HG03432 (cell line): ENCODE measurements around the gene SLC12A9.
"Not testable (repeated sequence)": the region's sequence is repeated elsewhere in the genome, so short reads cannot be mapped to it uniquely, and the experiment has no call there.

Experiments
- ATAC-seq: cut with Tn5 transposase; IDR thresholded peaks from one replicate; pipeline ENCODE4 v1.9.1; 2021; ENCODE audit warnings: mild to moderate bottlenecking, moderate library complexity; ENCODE audit not compliant: unreplicated experiment

SLC12A9 gene, protein sequence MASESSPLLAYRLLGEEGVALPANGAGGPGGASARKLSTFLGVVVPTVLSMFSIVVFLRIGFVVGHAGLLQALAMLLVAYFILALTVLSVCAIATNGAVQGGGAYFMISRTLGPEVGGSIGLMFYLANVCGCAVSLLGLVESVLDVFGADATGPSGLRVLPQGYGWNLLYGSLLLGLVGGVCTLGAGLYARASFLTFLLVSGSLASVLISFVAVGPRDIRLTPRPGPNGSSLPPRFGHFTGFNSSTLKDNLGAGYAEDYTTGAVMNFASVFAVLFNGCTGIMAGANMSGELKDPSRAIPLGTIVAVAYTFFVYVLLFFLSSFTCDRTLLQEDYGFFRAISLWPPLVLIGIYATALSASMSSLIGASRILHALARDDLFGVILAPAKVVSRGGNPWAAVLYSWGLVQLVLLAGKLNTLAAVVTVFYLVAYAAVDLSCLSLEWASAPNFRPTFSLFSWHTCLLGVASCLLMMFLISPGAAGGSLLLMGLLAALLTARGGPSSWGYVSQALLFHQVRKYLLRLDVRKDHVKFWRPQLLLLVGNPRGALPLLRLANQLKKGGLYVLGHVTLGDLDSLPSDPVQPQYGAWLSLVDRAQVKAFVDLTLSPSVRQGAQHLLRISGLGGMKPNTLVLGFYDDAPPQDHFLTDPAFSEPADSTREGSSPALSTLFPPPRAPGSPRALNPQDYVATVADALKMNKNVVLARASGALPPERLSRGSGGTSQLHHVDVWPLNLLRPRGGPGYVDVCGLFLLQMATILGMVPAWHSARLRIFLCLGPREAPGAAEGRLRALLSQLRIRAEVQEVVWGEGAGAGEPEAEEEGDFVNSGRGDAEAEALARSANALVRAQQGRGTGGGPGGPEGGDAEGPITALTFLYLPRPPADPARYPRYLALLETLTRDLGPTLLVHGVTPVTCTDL

DNA sequence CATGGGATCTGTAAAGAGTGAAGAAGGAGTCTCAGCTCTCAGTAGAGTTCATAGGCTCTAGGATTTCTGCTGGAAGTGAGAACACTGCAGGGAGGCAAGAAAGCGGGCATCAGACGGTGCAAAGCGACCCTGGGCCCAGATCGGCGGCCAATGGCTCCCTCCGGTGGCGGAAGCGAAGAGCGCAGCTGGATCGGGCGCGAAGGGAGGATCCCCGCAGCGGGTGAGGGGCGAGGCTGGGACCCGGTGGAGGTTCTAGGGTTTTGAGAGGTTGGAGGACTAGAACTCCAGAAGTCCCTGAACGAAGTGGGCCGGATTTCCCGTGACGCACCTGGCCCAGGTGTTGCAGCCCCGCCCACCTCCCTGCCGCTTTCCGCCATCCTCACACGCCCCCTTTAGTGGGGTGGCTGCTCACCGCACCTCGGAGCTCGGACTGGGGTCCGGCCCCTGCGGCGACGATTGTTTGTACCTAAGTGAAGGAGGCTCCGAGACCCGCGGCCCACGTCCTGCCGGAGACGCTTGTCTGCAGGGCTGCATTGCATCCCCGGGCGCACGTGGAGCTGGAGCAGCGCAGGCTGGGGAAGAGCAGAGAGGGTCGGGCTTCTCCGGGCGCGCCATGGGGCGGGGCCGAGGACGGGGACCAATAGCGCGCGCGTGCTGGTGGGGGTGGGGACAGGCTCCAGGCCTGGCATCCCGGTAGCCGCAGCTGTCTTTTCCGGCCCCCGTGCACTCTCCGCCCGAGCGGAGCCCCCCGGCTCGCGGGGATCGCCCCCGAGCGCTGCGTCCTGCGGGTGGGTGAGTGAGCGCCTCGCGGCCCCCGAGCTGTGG, at the start of gene SLC12A9:
TSS of gene SLC12A9 (plus strand) at position 666 of the 825 bp plus-strand sequence. CDS start 1,485 bp downstream, outside the sequence.
- ATAC-seq = peak; percentile 91

DNA sequence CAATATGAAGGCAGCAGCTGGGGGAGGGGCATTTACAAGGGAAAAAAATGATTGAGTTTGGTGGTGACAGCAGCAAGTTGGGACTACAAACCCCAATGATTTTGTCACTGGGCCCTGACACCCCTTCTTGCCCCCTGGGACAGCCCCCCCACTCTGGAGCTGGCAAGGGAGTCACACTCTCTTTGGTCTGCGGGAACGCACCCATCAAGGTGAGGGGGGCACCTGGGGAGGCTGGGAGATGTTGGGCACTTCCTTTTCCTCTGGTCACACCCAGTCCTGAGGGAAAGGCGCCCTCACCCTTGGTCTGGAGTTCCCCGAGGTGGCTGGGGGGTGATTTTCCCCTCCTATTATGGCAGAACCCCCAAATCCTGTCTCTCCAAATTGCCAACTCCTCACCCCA, 49.6 kb upstream of the SLC12A9 start:
- ATAC-seq = no peak

DNA sequence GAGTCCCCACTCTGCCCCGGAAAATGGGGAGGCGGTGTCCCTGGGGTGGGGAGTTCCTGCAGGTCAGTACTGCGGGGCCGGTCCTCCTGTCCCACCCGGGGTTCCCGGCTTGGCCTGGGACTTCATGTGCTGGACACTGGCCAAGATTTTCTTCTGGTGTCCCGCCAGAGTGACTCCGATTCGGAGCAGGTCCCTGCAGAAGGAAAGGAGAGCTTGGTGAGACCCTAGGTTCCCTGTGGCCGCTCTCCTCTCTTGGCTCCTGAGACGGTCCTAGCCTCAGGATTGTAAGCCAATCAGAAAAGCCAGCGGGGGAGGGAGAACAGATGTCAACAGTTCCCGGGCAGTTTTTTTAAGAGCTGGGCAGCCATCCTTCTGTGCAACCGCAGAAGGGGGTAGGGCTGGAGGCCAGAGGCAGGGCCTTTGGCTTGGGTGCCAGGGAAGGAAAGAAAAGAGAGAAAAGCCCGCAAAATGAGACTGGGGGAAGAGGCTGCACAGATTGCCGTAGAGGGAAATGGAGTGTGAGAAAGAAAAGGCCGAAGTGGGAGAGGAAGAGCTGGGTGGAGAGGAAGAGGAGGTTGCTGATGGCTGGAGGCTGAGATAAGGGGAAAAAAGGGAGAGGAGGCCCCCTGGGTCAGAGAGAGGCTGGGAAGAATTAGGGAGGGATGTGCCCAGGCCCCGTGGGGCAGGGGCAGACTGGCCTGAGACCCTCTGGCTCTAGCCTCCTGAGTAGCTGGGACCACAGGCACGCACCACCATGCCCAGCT, 48.9 kb upstream of the SLC12A9 start:
- peak; percentile 92 for ATAC-seq

DNA sequence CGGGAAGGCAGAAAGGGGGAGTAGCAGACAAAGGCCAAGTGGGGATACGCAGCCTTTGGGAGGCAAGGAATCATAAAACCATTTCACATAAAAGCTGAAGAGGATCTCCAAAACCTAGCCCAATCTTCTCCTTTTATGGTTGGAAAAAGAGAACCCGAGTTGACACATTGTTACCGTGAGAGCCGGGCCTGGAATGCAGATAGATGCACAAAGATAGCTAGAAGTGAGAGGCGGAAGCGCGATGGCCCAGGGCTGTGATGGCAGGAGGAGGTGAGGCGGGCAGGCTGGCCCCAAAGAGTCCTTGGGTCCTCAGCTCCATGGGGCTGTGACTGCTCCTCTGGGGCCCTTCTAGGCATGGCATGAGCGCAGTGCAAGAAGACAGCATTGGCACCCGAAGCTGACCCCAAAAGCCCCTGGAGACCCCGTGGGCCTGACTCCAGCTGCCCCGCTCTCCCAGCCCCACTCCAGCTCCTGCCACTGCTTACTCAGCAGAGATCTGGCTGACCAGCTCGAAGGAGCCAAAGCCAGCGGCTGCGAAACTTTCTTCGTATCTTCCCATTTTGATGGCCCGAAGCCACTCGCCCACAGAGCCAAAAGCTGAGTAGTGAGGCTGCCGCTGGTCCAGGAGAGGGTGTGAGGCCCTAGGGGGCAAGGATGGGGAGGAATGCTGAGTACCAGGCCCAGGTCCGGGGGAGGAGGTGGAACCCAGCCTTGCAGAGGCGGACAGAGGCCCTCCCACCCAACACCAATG, 47.7 kb upstream of the SLC12A9 start:
- no peak for ATAC-seq

DNA sequence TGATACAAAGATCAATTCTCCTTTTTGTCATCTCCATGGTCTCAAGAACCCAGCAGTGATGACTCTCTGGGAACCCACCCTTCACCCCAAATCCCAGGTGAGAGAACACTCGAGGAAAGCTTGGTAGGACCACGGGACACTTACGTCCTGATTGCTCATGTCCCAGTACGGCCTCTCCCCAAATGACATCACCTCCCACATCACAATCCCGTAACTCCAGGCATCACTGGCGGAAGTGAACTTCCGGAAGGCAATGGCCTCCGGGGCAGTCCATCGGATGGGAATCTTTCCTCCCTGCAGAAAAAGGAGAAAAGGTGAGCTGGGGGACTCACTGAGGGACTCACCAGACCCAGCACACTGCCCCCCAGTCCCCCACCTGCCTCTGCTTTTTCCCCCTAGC, 46.2 kb upstream of the SLC12A9 start:
- no peak for ATAC-seq

DNA sequence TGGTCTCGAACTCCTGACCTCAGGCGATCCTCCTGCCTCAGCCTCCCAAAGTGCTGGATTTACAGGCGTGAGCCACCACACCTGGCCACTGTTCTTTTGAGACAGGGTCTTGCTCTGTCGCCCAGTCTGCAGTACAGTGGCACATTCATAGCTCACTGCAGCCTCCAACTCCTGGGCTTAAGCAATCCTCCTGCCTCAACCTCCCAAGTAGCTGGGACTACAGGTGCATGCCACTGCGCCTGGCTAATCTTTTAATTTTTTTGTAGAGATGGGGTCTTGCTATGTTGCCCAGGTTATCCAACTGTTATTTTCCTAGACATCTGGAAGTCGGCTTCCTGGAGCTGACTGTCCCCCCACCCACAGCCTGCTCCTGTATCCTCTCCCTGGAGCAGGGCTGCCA, 45.6 kb upstream of the SLC12A9 start:
- ATAC-seq = not testable (repeated sequence)

DNA sequence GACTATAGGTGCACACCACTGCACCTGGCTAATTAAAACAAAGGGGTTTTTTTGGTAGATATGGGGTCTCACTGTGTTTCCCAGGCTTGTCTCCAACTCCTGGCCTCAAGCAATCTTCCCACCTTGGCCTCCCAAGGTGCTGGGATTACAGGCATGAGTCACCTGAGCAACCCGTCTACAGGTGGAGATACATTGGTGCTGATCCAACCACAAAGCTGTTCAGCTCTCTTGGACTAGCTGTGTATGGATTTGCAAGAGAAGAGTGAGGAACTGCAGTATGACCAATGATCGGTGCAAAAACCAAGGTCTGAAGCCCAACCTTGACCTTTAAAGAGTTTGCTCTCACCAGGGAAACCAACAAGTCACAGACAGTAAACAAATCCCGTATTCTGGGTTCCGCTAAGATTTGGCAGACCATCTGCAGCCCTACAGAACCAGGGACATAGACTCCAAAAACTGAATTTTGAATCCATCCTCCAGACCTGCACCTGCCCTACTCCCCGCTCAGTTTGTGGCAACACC, 44.1 kb upstream of the SLC12A9 start:
- ATAC-seq = no peak

DNA sequence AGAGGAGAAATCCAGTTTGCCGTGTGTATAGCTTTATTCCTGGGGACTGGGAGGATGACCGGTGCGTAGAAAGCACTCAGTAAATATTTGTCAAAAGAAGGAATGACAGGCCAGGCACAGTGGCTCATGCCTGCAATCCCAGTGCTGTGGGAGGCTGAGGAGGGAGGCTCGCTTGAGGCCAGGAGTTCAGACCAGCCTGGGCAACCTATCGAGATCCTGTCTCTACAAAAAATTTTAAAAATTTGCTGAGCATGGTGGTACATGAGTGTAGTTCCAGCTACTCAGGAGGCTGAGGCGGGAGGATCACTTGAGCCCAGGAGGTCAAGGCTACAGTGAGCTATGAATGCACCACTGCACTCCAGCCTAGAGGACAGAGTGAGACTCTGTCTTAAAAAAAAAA, 41.0 kb upstream of the SLC12A9 start:
- ATAC-seq = no peak

DNA sequence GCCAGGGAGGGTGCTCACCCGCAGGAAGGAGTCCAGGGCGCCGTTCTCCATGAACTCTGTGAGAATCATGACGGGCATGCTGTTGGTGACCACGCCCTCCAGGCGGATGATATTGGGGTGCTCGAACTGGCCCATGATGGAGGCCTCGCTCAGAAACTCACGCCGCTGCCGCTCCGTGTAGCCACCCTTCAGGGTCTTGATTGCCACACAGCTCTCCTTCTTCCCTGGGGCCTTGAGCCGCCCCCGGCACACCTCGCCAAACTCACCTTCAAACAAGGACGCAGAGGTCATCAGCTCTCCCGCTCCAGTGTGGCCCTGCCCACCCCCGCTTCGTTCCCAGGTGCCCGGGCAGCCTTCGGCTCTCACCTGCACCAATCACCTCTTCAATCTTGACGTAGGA, 39.8 kb upstream of the SLC12A9 start:
- no peak for ATAC-seq

DNA sequence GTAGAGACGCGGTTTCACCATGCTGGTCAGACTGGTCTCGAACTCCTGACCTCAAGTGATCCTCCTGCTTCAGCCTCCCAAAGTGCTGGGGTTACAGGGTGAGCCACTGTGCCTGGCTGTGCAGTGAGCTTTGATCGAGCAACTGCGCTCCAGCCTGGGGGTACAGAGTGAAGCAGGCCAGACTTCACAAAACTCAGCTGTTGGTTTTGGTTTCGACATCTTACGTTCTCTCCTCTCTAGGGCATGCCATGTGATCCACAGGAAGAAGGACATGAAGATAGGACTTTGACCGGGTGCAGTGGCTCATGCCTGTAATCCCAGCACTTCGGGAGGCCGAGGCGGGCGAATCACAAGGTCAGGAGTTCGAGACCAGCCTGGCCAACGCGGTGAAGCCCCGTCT, 36.0 kb upstream of the SLC12A9 start:
- ATAC-seq = not testable (repeated sequence)

DNA sequence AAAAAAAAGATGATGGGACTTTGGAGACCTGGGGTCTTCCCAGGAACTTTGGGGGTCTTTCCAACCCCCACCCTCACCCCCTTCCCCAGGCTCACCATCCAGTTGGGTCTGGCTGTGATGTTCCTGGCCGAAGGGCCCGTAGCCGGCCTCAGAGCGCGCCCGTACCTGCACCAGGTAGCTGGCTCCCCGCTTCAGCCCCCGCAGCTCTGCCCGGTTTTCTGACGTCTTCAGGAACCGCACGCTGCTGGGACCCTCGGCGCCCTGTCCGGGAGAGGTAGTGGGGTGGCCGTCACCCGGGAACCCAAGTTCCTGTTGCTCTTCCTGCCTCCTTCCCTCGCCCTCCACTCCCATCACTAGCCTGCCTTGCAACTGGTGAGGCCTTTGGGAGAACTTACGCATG, 35.4 kb upstream of the SLC12A9 start:
- ATAC-seq = no peak

DNA sequence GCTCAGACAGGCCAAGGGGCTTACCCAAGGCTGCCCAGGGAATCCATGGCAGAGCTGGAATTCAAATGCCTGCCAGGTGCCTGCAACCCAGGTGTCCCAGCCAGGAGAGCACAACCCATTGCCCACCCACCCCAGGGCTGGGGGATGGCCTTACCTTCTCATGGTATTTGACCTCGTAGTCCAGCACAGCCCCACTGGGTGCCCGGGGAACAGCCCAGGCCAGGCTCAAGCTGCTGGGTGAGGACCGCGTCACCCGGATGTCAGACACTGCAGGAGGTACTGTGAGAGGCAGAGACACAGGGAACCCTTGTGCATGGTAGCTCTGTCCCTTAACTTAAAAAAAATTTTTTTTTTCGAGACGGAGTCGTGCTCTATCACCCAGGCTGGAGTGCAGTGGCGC, 34.1 kb upstream of the SLC12A9 start:
- no peak for ATAC-seq

DNA sequence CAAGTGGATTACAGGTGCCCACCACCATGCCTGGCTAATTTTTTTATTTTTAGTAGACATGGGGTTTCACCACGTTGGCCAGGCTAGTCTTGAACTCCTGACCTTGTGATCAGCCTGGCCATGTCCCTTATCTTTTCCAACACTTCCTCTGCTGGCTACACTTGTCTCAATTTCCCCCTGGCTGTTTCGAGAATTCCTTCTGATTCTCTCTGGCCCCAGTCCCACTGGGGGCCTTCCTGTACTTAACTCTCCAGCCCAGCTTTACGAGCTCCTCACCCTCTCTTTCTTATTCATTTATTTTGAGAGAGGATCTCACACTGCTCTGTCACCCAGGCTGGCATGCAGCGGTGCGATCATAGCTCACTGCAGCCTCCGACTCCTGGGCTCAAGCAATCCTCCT, 33.7 kb upstream of the SLC12A9 start:
- no peak for ATAC-seq

DNA sequence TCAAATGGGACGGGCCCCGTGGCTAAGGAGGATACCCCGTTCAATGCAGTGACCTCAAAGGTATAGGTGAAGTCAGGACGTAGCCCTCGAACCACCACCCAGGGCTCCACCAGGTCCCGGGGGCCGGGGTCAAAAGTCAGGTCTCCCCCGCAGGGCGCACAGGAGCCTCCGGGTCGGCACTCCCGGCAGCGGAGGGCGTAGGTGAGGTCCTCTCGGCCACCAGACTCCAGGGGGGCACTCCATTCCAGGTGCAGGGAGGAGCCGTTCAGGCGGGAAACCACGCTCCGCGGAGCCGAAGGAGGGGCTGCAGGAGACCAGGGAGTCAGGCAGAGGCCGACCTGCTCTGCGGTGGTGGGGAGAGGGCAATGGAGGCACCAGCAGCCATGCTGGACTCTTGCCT, 32.9 kb upstream of the SLC12A9 start:
- ATAC-seq = no peak

DNA sequence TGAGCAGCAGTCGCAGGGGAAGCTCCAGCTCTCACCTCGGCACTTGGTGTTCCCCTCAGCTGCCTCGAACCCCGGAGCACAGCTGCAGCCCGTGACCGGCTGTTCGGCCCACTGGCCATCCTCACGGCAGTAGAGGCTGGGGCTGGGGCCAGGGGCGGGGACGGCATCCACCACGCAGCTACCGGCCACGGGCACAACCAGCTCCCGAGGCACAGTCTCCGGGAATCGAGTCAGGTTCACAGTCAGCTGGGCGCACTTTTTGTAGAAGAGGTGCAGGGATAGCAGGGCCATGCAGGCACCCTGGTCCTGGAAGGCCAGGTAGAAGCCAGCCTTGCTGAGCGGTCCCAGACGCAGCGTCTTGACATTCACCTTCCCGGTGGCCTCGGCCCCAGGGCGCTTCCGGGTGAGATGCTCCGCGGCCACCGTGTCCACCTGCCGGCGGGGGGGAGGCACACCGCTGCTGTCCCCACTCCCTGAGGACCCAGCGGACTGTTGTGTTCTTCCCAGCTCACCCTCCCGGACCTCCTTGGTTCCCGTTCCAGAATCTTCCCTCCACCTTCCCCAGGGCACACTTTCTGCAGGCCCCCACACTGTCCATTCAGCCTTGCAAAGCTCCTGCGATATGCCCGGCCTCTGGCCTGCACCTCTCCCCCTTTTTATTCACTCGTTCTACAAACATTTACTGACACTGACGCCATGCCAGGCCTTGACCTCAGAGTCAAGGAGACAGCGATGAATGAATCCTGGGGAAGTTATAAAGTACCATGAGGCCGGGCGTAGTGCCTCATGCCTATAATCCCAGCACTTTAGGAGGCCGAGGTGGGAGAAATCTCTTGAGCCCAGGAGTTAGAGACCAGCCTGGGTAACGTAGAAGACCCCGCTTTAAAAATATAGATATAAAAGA, 30.0 kb upstream of the SLC12A9 start:
- no peak for ATAC-seq

DNA sequence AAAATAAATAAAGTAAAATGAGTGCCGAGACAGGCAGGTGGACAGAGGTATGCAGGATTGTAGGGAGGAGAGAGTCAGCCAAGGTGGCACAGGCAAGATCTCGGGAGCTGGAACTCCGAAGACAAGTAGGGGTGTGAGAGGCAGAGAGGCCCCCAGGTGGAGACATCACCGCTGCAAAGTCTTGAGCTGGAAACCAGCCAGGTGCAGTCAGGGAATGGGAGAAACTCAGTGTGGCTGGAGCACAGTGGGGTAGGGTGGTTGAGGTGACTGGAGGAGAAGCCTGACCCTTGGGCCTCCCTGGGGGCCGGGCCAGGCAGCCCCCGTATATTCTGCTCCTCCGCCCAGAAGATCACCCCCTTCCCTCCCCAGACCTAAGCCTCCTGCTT, 29.4 kb upstream of the SLC12A9 start:
- ATAC-seq = no peak

DNA sequence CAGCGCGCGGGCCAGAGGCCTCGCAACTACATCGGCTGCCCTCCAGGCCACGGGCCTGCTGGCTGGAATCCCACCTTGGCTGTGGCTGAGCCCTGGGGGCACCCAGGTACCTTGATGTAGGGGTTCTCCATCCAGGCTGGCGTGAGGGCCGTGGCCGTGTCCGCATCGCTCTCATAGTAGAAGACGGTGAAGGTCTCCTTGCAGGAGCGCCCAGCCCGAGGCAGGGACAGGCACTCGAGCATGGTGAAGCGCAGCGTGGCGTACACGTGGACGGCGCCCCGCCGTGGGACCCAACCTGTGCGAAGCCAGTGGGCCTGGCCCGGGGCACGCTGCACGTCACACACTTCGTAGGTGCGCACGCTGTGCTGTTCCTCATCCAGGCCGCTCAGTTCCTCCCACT, 29.0 kb upstream of the SLC12A9 start:
- ATAC-seq = no peak

DNA sequence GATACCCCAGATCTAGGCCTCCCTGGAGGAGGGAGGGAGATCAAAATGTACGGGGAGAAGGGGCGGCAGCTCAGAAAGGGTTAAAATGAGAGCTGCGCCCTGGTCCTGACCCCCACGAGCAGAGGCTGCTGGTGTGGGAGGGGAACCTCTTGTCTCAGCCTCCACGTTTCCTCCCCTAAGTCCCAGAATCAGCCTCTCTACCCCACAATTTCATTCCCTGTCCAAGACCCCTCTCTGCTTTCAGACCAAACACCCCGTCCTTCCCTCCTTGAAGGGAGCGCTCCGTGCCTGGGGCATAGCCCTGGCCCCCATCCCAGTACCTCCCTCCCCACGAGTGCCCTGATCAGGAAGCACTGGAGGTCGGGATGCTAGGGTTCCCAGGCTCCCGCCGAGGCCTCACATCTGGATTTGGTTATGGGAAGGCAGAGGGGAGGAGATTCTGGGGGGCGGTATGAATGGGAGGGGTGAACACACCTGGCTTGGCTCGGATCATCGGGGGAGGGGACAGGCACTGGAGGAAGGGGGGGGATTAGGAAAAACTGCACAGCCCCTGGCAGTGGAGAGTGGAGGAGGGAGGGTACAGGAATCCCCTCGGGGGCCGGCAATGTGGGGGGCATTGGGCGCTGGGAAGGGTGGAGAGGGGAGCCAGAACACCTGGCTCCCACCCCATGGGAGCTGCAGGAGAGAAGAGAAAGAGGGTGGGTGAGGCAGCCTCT, 27.9 kb upstream of the SLC12A9 start:
- no peak for ATAC-seq
